GM21723 (cell line): ENCODE measurements around the gene KCNJ6.
"Not testable (repeated sequence)": the region's sequence is repeated elsewhere in the genome, so short reads cannot be mapped to it uniquely, and the experiment has no call there.

Source experiments
- ATAC-seq: cut with Tn5 transposase; IDR thresholded peaks from one replicate; pipeline ENCODE4 v1.9.1; 2021; ENCODE audit warnings: mild to moderate bottlenecking, moderate library complexity; ENCODE audit not compliant: unreplicated experiment

Gene KCNJ6

DNA sequence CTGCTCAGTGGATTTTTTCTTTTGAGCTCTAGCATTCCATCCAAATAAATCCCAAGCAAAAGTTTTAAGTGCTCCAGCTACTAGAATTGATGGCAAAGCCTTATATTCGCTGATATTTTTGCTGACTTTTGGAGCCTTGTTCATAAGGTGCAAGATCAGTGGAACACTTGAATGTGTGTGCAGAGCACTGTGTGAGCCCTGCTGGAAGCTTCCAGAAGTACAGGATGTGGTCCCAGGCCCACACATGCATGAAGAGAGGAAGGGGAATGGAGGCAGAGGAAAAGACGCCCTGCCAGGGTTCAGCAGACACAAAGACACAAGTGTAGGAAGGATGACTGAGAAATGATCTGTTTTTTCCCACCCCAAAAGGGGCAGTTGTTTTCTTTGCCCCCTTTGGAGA is 169.4 kb downstream of the KCNJ6 start:
- ATAC-seq = no peak

DNA sequence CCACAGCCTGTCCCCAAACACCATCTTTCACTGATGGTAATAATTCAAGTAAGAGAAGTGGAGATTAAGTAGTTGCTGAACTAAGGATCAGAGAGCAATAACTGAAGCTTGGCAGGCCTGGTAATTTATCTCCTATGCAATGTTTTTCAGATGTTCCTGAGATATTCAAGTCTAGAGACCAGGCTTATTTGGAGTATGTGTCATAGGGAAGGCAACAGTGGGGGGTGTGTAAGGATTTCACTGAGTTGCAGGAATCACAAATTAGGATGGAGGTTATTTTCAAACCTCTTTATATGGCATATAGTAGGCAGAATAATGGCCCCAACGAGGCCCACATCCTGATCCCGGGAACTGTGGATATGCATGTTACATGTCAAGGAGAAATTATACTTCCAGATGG is 171.7 kb downstream of the KCNJ6 start:
- no peak for ATAC-seq

DNA sequence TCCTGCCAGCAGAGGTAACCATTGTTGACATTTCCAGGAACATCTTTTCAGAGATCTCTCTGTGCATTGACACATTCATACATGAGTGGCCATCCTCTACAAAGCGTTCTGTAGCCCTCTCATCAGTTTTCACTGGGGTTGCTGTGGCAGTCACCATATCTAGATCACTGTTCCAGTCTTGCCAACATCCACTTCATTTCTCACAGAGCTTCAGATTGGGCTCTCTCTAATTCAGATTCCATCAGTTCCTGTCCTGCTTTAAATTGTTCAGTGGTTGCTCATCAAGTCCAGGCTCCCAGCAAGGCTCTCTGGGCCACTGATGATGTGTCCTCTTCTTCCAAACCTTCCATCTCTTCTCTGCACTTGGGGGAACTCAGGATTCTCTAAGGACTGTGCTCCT is 173.7 kb downstream of the KCNJ6 start:
- no peak for ATAC-seq

DNA sequence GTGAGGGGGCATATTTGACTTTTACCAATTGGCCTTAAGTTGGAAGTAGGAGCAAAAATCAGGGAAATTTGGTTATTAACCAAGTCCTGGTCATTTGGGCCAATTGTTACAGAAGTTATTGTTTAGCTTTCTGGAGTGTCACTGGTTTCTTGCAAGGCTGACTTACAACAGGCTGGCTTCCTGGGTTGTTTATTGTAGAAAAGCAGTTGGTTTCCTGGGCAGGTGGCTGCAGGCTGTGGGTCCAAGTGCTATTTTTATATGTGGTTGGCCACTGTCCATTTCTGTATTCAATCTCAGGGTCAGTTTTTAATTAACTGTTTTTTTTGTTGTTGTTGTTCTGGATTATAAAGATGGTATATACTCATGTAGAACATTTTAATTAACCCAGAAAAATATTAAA is 174.1 kb downstream of the KCNJ6 start:
- ATAC-seq = no peak

DNA sequence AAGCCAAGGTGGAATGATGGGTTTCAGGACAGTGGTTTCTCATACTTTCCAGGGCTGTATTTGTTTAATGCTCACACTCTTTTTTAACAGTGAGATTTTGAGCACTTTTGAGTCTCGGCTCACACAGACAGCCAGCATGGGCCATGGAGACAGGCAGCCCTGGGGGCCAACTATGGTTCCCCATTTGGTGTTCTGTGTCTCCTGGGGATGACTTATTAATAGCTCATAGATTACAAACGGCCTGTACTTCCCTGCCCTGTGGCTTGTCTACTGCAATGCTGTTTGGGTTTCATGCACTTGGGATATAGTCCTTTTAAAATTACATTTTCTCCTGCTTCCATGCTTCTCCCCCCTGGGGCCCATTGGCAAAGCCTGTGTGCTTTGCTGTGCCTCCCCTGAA is 178.3 kb downstream of the KCNJ6 start:
- no peak for ATAC-seq

DNA sequence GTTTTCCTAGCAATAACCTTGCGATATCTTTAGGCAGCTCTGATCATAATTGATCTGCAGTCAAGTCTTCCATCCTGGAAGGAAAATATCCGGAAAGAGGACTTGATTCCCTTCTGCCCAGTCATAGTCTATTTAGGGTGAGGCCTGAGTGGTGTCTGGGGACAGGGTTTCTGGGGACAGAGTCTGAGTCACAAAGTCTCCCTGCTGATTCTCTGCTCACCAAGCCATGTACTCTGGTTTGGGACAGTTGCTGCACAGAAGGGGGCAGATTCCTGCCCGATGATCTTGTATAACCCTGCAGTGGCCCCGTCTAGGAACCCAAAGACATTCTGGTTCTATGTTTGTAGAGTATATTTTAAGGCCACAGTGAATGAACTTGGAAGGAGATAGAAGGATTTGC is 178.8 kb downstream of the KCNJ6 start:
- ATAC-seq = no peak

DNA sequence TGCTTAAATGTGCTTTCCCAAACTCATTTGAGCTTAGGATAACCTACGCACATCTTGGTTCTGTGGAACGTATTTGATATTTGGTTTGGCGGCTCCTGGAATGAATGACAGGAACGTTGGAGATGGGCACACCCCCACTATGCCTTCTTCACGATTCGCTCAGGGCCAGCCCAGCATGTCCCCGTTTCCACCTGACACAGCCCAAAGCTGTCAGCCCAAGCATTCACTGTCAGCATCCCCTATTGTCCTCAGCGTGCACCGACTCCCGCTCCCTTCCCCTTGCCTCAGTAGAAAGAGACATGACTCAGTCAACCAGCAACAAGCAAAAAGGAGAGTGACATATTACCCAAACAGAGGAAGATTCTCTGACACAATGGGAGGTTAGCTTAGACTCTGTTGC is 181.4 kb downstream of the KCNJ6 start:
- no peak for ATAC-seq

DNA sequence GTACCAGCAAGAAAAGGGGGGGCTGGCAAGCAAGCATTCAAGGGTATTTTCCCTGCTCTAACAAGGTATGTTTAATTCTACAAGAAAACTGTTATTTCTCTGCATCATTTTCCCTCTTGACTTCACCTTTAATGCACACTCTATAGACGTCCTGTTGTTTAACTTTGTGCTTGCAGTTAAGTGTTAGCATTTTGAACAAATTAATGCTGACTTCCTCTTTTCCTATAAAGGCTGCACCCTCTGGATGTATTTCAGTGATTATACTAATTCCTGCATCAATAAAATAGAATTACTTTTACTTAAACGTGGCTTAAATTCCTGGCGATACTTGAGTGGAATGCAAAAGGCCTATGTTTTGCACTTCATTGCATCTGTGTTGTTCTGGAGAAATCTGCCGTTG is 183.3 kb downstream of the KCNJ6 start:
- no peak for ATAC-seq

DNA sequence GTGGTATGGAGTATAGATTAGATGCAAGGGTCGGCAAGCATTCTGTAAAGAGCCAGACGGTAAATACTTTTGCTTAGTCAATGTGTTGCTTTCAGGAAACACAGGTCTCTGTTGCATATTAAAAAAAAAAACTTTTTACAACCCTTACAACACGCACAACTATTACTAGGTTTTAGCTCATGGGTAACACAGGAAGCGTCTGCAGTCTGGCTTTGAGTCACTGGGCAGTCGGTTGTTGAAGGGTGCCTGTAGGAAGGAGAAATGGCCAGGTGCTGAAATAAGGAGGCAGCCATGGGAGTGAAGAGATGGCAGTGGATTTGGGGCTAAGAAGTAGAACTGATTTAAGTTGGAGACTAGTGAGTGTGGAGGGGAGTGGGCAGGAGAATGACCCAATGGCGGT is 192.1 kb downstream of the KCNJ6 start:
- no peak for ATAC-seq

DNA sequence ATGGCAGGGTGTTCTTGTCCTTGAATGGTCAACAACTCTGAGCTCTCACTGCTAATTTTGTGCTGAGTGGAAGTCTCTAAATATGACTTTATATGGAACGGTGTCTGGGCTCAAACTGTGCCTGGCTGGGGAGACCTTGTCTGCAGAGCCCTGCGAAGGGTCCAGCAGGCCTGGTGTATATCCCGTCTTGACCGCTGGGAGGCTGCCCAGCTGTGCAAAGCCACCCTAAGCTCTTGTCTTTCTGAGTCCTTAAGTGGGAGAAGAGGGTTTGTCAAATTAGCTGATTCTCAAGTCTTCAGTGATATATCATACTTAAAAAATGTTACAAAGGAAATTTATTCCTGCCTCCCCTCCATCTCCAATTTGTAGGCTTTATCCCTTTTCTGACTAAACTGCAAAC is 198.7 kb downstream of the KCNJ6 start:
- ATAC-seq = no peak

DNA sequence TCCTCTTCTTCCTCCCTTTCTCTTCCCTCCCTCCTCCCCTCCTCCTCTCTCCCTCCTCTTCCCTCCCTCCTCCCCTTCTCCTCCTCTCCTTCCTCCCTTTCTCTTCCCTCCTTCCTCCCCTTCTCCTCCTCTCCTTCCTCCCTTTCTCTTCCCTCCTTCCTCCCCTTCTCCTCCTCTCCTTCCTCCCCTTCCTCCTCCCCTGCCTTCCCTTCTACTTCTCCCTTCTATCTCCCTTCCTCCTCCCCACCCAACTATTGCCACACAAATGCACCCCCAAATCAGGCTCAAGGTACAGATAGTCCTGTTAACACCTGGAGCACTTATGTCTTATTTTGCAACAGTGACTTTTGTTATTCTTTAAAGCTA is 203.7 kb downstream of the KCNJ6 start:
- ATAC-seq = not testable (repeated sequence)

DNA sequence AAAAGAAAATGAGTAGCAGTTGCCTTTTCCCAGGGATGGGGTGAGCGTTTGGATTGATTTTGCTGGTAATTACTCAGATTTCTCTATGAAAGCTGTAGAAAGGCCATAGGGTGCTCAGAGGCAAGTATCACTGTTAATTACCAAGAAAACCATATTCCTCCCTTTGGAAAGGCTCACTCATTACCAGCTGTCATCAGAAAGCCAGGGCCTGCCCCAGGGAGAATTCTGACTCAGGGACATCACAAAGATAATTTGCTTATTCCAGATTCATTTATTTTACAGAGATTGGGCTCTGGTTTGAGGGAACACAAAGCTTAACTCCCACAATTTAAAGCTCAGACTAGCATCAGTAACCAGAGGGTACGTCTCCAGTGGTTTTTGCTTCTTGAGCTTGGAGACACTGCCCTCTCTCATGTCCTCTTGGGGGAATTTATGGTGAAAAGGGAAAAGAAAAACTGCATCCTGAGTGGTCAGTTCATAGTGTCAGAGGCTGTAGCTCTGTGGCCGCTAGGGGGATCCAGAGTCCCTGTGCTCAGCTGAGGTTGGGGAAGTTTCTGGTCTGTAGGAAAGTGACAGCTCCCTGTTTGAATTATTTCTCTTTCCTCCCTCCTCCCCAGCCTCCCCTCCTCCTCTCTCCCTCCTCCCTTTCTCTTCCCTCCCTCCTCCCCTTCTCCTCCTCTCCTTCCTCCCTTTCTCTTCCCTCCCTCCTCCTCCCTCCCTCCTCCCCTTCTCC is 204.3 kb downstream of the KCNJ6 start:
- no peak for ATAC-seq

DNA sequence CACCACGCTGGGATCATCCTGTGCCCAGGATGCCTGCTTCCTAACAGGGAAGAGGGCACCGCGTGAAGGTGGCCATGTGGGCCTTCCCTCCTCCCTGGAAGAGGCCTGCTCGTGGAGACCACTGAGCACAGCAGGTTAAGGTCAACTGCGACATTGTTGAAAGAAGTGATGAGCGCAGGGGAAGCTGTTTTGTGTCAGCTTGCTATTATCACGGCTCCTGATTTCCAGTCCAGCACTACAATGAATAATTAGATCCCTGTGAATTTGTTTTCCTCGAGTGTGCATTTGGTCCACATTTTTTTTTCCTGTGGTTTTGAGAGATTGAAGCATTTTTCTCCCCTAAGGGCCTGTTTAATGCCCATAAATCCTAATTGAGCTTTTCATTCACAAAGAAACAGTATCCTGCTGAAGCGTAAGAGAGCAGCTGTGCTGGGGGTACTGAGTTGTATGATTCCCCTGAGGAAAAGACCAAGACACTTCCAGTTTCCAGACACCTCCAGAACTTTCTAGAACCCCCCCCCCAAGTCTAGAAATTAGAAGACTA is 204.9 kb downstream of the KCNJ6 start:
- ATAC-seq = no peak

DNA sequence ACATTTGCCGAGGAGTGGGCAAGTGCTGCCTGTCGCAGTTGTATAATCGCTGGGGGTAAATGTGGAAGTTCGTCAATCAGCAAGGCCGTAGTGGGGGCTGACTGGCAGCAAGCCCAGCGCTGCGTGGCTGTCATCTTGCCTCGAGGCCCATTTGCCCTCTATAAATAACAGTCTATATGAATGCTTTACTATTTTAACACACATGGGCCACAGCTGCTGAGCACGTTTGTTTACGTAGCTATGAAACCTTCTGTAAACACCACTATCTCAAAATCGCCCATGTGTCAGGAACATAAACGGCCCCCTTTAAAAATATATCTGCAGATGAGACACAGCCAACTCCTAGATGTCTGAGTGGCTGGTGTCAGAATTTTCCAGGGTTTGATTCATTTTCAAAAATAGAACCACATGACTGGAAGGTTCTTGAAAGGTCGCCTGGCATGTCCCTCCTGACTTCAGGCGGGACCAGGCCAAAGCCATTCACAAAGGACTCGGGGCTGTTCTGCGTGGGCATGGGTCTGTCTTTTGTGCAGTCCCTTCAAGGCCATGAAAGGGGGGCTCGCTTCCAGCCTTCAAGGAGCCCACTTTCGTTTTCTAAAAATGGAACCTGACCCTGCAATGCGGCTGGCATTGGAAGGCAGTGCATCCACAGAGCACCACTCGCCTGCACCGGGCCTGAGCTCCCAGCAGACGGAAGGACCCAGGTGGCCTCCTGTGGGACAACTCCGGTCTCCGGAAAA is 205.5 kb downstream of the KCNJ6 start:
- ATAC-seq = no peak

DNA sequence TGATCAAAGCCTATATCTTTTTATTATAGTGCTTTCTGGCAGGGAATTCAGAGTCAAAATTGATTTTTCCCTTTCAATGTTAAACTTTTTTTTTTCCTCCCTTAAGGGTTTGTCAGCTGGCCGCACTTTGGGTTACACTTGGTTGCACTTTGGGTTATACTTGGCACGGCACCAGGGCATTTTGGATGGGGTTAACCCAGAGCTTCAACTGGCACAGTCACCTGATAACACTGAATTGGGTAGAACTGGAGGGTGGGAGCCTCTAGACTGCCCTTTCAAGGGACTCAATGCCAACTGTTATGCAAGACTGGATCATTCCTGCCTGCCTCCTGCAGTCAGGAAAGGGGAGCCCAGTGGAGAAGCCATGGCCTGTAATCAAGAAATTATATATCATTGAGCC is 211.5 kb downstream of the KCNJ6 start:
- no peak for ATAC-seq

DNA sequence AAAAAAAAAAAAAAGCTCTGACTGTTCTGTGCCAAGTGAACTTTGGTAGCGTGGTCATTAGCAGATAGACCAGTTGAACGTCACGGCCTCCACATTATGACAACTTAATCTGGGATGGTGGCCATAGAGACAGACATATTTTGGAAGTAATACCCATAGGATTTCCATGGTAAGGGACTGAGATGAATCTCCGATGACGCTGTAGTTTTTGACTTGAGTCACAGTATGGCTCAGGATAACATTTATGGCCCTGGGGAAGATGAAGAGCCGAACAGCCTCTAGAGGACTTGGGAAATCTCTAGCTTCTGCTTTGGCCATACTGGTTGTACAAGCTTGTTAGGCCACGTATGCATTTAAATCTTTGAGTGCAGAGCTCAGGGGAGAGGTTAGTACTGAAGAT is 214.0 kb downstream of the KCNJ6 start:
- ATAC-seq = no peak

DNA sequence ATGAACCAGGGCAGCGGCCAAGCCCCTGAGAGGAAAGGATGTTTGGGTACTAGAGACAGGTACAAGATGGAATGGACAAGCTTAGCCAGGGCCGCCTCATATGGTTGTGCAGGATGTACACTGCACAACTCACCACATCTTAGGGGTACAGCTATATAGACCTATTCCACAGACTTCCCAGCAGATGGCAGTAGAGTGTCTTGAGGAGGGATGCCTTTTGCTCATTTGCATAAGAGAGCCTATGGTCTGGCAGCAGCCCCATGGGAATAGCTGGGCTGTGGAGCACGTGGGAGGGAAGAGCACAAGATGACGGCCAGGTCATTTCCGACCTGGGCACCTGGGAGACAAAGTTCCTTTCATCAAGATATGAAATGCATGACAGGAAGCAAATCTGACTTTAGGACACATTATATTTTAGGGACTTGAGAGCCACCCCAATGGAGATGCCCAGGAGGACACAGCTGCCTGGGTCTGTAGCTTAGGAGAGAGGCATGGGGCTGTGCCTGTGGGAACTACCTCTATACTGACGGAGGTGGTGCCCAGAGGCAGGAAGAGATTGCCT is 215.5 kb downstream of the KCNJ6 start:
- ATAC-seq = peak; percentile 95

DNA sequence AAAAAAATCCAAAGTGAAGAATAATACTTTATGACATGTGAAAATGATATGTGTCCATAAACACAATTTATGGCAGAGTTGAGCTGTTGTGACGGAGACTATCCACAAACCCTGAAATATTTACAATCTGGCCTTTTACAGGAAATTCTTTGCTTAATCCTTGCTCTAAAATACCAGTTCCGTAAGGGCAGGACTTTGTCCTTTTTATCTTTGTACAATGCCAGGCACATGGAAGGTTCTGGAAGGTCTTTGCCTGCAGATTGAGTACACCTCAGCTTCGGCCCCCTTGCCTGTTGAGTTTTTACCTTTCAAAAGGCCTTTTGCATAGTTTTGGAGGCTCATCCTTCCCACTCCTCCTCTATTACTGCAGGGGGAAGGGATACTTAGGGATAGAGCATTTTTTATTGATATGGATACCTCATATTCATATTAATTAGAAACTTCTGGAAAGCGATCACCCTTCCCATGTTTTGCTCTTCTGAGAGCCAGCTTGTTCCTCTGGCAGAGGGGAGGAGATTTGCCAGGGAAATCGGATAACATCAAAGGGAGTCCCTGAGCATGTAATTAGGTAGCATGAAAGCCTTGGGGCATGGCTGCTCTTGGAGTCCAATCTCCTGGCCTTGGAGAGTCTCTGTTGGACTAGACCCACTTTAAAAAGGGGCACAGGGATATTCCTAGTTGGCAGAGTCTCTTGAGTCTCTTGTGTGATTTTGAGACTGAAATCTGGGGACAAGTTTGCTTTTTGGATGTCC is 217.1 kb downstream of the KCNJ6 start:
- ATAC-seq = no peak

DNA sequence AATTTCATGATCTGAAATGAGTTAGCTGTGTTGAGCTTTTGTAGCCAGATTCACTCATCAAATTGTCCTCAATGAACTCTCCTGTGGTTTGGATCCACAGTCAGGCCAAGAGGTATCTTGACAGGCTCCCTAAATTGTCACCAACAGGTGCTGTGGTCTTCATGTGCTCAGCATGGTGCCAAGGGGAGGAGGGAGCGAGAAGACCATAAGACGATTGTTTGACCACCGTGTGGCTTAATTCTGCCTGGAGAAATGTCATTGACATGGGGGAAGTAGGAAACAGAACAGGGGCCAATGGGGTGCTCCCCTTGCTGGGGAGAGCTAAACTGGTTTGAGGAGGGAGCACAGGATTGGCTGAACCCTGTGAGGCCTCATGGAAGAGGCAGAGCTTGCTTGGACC is 219.3 kb downstream of the KCNJ6 start:
- ATAC-seq = no peak

DNA sequence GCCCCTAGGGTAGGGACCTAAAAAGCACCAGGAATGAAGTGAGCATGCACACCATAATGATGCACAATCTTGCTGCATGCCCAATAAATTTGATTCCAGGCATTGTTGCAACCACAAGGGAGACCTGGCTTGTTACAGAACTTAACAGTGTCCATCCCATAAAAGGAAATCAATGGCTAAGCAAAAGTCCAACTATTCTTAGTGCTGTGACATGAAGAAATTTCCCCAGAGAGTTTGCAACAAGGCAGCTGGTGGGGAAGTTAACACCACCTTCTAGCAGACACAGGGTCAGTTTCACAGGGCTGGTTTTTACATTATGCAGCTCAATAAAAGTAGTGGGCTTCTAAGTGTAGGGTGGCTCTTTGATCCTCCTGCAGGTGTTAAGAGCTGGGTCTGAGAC is 221.1 kb downstream of the KCNJ6 start:
- ATAC-seq = no peak

DNA sequence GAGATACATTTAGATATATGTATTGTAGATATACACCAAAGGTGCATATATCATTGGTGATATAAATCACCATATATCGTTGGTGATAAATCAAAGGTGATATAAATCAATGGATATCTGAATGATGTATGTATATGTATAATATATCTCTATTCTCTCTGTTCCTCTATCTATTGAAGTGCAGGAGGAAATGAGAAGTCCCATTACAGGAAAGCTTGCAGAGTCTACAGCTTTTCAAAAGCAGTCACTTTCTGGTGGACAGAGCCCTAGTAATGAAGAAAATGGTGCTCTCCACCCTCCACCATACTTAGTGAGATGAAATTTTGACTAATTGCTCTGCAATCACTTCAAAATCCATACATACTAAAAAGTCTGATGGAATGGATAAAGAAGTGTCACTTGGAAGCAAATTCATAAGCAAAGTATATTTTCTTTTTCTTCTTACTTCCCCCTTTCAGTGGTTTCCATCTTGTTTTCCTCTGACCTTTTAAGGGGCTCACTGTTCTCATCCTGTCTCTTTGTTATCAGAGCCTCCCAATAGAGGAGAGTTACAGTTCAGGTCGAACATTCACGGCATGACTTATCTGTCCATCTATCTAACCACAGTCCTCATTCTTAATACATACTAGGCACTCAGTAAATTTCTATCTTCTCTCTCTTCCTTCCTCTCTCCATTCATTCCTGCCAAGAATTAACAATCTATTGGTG is 227.2 kb downstream of the KCNJ6 start:
- ATAC-seq = no peak
